HCT116 (cell line): Measurements from ENCODE around the gene USP43. TPM values are rescaled to one million over a fixed set of nuclear protein-coding genes. Genes with fewer than 3 reads are reported as not detected.

Experiments used
- ATAC-seq: fragments of 200-7000 bp; cut with Tn5 transposase; 2 replicates; pipeline ENCODE4 v1.9.1; 2020; ENCODE audit warnings: mild to moderate bottlenecking, moderate library complexity
- BruUV-seq: library from RNA; stranded (reverse); fragments of 400-500 nt; replicated peaks from 2 replicates; lab custom pipeline; 2021; lab: Mats Ljungman, UMichigan
- CTCF ChIA-PET: fragments of 300-600 bp; sonication (Branson Sonifier 250); formaldehyde crosslinking; loops from one replicate; lab custom pipeline; 2021; ENCODE audit warnings: antibody characterized with exemption; lab: Charles Lee
- POLR2A ChIA-PET: fragments of 300-600, 350-600 bp; sonication (Branson Sonifier 250); formaldehyde crosslinking; loops from one replicate; lab custom pipeline; 2021; ENCODE audit warnings: antibody characterized with exemption; lab: Charles Lee
- RAD21 ChIA-PET, 2 experiments: fragments of 300-600 bp; sonication (Branson Sonifier 250); formaldehyde crosslinking; loops; one replicate each; lab custom pipeline; 2023; ENCODE audit warnings: low total read pairs in 2 of 2; ENCODE audit not compliant: uncharacterized antibody in 2 of 2, unreplicated experiment in 2 of 2, low non-redundant PET in 1 of 2; lab: Charles Lee
- DNase-seq: peaks from one replicate; pipeline ENCODE4 v3.0.0-alpha.2; 2010; ENCODE audit warnings: low read depth, low spot score
- H2AFZ ChIP-seq: fragments of 200-600 bp; shearing (Covaris generic), sonication (generic); 2 replicates; pipeline ENCODE4 v1.6.1; 2017; ENCODE audit warnings: low read depth, mixed run types, mixed read lengths, antibody characterized with exemption, low read length; ENCODE audit not compliant: poor library complexity, severe bottlenecking
- H3K27ac ChIP-seq: 2 replicates; pipeline ENCODE4 v1.5.1; 2012; ENCODE audit warnings: low read depth, low read length
- H3K27me3 ChIP-seq: fragments of 200-600 bp; sonication (generic); 2 replicates; pipeline ENCODE4 v1.6.1; 2016; ENCODE audit warnings: mixed run types, low read length, mixed read lengths; ENCODE audit not compliant: insufficient read depth
- H3K36me3 ChIP-seq, 2 experiments: fragments of 200-500 bp in 1 of 2; fragments of 200-600 bp in 1 of 2; sonication (Bioruptor generic) in 1 of 2; sonication (generic) in 1 of 2; 2 replicates each; pipeline versions ENCODE4 v1.5.1 to v1.6.1; 2014 to 2016; ENCODE audit warnings: low read length in 2 of 2, inconsistent platforms in 1 of 2, mixed read lengths in 1 of 2, mixed run types in 1 of 2; ENCODE audit not compliant: insufficient read depth in 2 of 2, control insufficient read depth in 1 of 2
- H3K4me1 ChIP-seq, 2 experiments: fragments of 200-600 bp in 1 of 2; sonication (generic) in 1 of 2; 2 replicates each; pipeline versions ENCODE4 v1.5.1 to v1.6.1; 2012 to 2017; ENCODE audit warnings: low read length in 2 of 2, inconsistent platforms in 1 of 2, mild to moderate bottlenecking in 1 of 2, mixed read lengths in 1 of 2, mixed run types in 1 of 2, moderate library complexity in 1 of 2; ENCODE audit not compliant: insufficient read depth in 2 of 2, control insufficient read depth in 1 of 2
- H3K4me2 ChIP-seq: fragments of 200-600 bp; sonication (generic); 2 replicates; pipeline ENCODE4 v1.6.1; 2017; ENCODE audit warnings: mixed run types, low read length, mixed read lengths
- H3K4me3 ChIP-seq, 2 experiments: fragments of 200-600 bp in 1 of 2; sonication (generic) in 1 of 2; replicated peaks in 1 of 2; 2 replicates each; pipeline ENCODE4 v1.5.1; 2011 to 2016; ENCODE audit warnings: low read length in 2 of 2, control low read depth in 1 of 2, low read depth in 1 of 2, mild to moderate bottlenecking in 1 of 2, mixed read lengths in 1 of 2, mixed run types in 1 of 2
- H3K79me2 ChIP-seq: fragments of 200-600 bp; sonication (generic); 2 replicates; pipeline ENCODE4 v1.6.1; 2017; ENCODE audit warnings: mild to moderate bottlenecking, mixed run types, low read length, moderate library complexity, mixed read lengths; ENCODE audit not compliant: insufficient read depth
- H3K9ac ChIP-seq: fragments of 200-600 bp; sonication (generic); 2 replicates; pipeline ENCODE4 v1.6.1; 2016; ENCODE audit warnings: low read length, mixed read lengths
- H3K9me2 ChIP-seq: fragments of 200-600 bp; sonication (generic), shearing (Covaris generic); 2 replicates; pipeline ENCODE4 v1.6.1; 2017; ENCODE audit warnings: mixed run types, mild to moderate bottlenecking, moderate library complexity; ENCODE audit not compliant: insufficient read depth
- H3K9me3 ChIP-seq, 2 experiments: fragments of 200-500 bp in 1 of 2; fragments of 200-600 bp in 1 of 2; sonication (Bioruptor generic) in 1 of 2; sonication (generic) in 1 of 2; 2 replicates each; pipeline ENCODE4 v1.6.1; 2014 to 2017; ENCODE audit warnings: low read length in 2 of 2, mixed read lengths in 2 of 2, inconsistent platforms in 1 of 2, low read depth in 1 of 2, mild to moderate bottlenecking in 1 of 2, mixed run types in 1 of 2, moderate library complexity in 1 of 2; ENCODE audit not compliant: control insufficient read depth in 1 of 2, insufficient read depth in 1 of 2
- H4K20me1 ChIP-seq: fragments of 200-600 bp; sonication (generic), shearing (Covaris generic); 2 replicates; pipeline ENCODE4 v1.6.1; 2017; ENCODE audit warnings: mixed run types, mild to moderate bottlenecking, moderate library complexity; ENCODE audit not compliant: insufficient read depth
- CEBPB ChIP-seq: IDR thresholded peaks from 2 replicates; pipeline ENCODE4 v1.6.1; 2012; ENCODE audit warnings: low read depth
- CTCF ChIP-seq, 3 experiments: fragments of 200-600 bp in 1 of 3; sonication (generic) in 1 of 3; IDR thresholded peaks in 2 of 3; conservative IDR thresholded peaks in 1 of 3; 2 replicates each; pipeline ENCODE4 v1.5.1; 2012 to 2017; ENCODE audit warnings: low read depth in 2 of 3, low read length in 2 of 3, antibody characterized with exemption in 1 of 3, borderline replicate concordance in 1 of 3, control low read depth in 1 of 3, mild to moderate bottlenecking in 1 of 3, mixed read lengths in 1 of 3, mixed run types in 1 of 3, moderate library complexity in 1 of 3; ENCODE audit not compliant: insufficient read depth in 1 of 3
- EGR1 ChIP-seq: IDR thresholded peaks from 2 replicates; pipeline ENCODE4 v1.6.1; 2012; ENCODE audit warnings: low read depth
- ELF1 ChIP-seq: IDR thresholded peaks from 2 replicates; pipeline ENCODE4 v1.6.1; 2012; ENCODE audit warnings: low read depth, borderline replicate concordance
- EZH2 ChIP-seq: fragments of 200-600 bp; sonication (generic); IDR thresholded peaks from 2 replicates; pipeline ENCODE4 v1.6.1; 2017; ENCODE audit warnings: antibody characterized with exemption, mixed run types
- EZH2phosphoT487 ChIP-seq: fragments of 200-600 bp; IDR thresholded peaks from 2 replicates; pipeline ENCODE4 v1.6.1; 2018; ENCODE audit warnings: antibody characterized with exemption, borderline replicate concordance
- MAX ChIP-seq: IDR thresholded peaks from 2 replicates; pipeline ENCODE4 v1.6.1; 2012
- POLR2A ChIP-seq: IDR thresholded peaks from 2 replicates; pipeline ENCODE4 v1.7.0; 2011; ENCODE audit warnings: borderline replicate concordance; ENCODE audit not compliant: insufficient read depth, insufficient read length; ENCODE audit errors: extremely low read depth
- POLR2AphosphoS5 ChIP-seq: IDR thresholded peaks from 2 replicates; pipeline ENCODE4 v1.6.1; 2011; ENCODE audit warnings: mild to moderate bottlenecking, low read depth, low read length, moderate library complexity
- REST ChIP-seq: IDR thresholded peaks from 2 replicates; pipeline ENCODE4 v1.6.1; 2012; ENCODE audit warnings: low read depth
- SP1 ChIP-seq: IDR thresholded peaks from 2 replicates; pipeline ENCODE4 v1.6.1; 2012; ENCODE audit warnings: low read depth
- SRF ChIP-seq: IDR thresholded peaks from 2 replicates; pipeline ENCODE4 v1.6.1; 2012; ENCODE audit warnings: low read depth
- YY1 ChIP-seq: IDR thresholded peaks from 2 replicates; pipeline ENCODE4 v1.6.1; 2011; ENCODE audit warnings: low read length, low read depth, moderate library complexity, mild to moderate bottlenecking; ENCODE audit not compliant: insufficient replicate concordance; ENCODE audit errors: extremely low read depth
- ZBTB33 ChIP-seq: IDR thresholded peaks from 2 replicates; pipeline ENCODE4 v1.6.1; 2011; ENCODE audit warnings: mild to moderate bottlenecking, low read length, moderate library complexity; ENCODE audit not compliant: insufficient replicate concordance; ENCODE audit errors: extremely low read depth
- intact Hi-C: fragments of 100-400 bp; cut with micrococcal nuclease; formaldehyde crosslinking; loops from 2 replicates; pipeline ENCODE4 v1.10.0; 2022
- total RNA-seq: library from RNA; stranded (reverse); gene quantifications from one replicate; pipeline ENCODE4 v1.2.1, GENCODE V29; 2021; ENCODE audit not compliant: unreplicated experiment

Gene USP43
- total RNA-seq, 1 experiment from 2014 or later, result 8.0 TPM

GRCh38 chr17:9725575-9725974, 80.3 kb downstream of the USP43 start:
- ChIA-PET RAD21 (no interaction called here), POLR2A (no interaction called here), CTCF (no interaction called here)
- no peak for TF ChIP-seq EZH2phosphoT487
- TF ChIP-seq EGR1, result no peak
- TF ChIP-seq ZBTB33, result no peak
- TF ChIP-seq ELF1, result no peak
- TF ChIP-seq SP1, result no peak
- TF ChIP-seq POLR2A, result no peak
- no peak for TF ChIP-seq REST
- no peak for TF ChIP-seq CTCF (IDR thresholded peaks at IDR 0.05 in 2 of 3, conservative IDR thresholded peaks at IDR 0.05 in 1 of 3; ENCODE audit: borderline replicate concordance in 1 of 3, insufficient read depth in 1 of 3, low read depth in 2 of 3, low read length in 2 of 3)
- TF ChIP-seq SRF, result no peak
- no peak for TF ChIP-seq MAX
- no peak for TF ChIP-seq YY1
- no peak for TF ChIP-seq EZH2
- no peak for TF ChIP-seq POLR2AphosphoS5
- no peak for TF ChIP-seq CEBPB
- DNase-seq, result no peak
- no peak overlapping the region for H3K4me2 ChIP-seq
- no peaks in the 10 kb centered on the region for H3K27me3 ChIP-seq
- no peak overlapping the region for H3K9ac ChIP-seq
- no peaks in the 10 kb centered on the region for H3K79me2 ChIP-seq
- H2AFZ ChIP-seq, result no peak overlapping the region
- no peak for ATAC-seq
- H3K27ac ChIP-seq, result no peak overlapping the region
- BruUV-seq, result no TSS peak
- H3K9me2 ChIP-seq, result no peaks in the 10 kb centered on the region
- intact Hi-C loops, result no loop called here
- no peaks in the 10 kb centered on the region for H3K9me3 ChIP-seq
- H3K4me3 ChIP-seq, result no peak overlapping the region
- H4K20me1 ChIP-seq, result no peaks in the 10 kb centered on the region
- H3K36me3 ChIP-seq, result no peaks in the 10 kb centered on the region; a peak in 1 of 4 replicates
- H3K4me1 ChIP-seq, result peaks cover 3 to 9% of the 10 kb centered on the region in 2 experiments; a peak in 2 of 4 replicates
